ENCODE measurements around the gene UGP2.

Gene UGP2

GRCh38 chr2:63850649-63851048 lies 9.0 kb downstream of the UGP2 start:
- no peaks in the 10 kb centered on the region for H3K9me3 ChIP-seq (ENCODE audit: control insufficient read depth, insufficient read depth, low read depth, low read length)
- TF ChIP-seq KLF9 (tag by site-specific recombination; IDR thresholded peaks at IDR 0.05; ENCODE audit: low read depth): no peak
- no peak for TF ChIP-seq PRDM10 (tag by site-specific recombination; IDR thresholded peaks at IDR 0.05)
- TF ChIP-seq ZSCAN23 (tag by site-specific recombination; IDR thresholded peaks at IDR 0.05): no peak
- no peak for TF ChIP-seq ZNF366 (tag by site-specific recombination; conservative IDR thresholded peaks at IDR 0.05)
- TF ChIP-seq ZNF600 (tag by site-specific recombination; IDR thresholded peaks at IDR 0.05): no peak
- TF ChIP-seq ZNF664 (tag by site-specific recombination; IDR thresholded peaks at IDR 0.05): peak; percentile 56; the same call in 1 of the 2 replicates
- TF ChIP-seq ZNF624 (tag by site-specific recombination; IDR thresholded peaks at IDR 0.05): no peak
- no peak for TF ChIP-seq TCF7L2 (IDR thresholded peaks at IDR 0.05; ENCODE audit: borderline replicate concordance, low read depth, low read length)
- ChIA-PET POLR2A (interaction anchor here (1.2 kb wide), 1 partner anchor 9 kb away, joined by 4 read pairs; the partner anchor contains the start of gene UGP2), CTCF (interaction anchor here (1.6 to 1.9 kb wide), 2 partner anchors 10 kb away, joined by 4 to 13 read pairs; no protein-coding TSS in a partner anchor)
- H3K4me1 ChIP-seq (ENCODE audit: control insufficient read depth, insufficient read depth, low read length): peaks cover 12% of the 10 kb centered on the region
- no peak overlapping the region for H3K27ac ChIP-seq (ENCODE audit: extremely low read depth, low read depth, low read length)
- H3K36me3 ChIP-seq (ENCODE audit: control insufficient read depth in 2 of 2, insufficient read depth in 1 of 2, low read length in 2 of 2): no peaks in the 10 kb centered on the region
- H3K4me3 ChIP-seq (ENCODE audit: low read depth, low read length): no peak overlapping the region

DNA sequence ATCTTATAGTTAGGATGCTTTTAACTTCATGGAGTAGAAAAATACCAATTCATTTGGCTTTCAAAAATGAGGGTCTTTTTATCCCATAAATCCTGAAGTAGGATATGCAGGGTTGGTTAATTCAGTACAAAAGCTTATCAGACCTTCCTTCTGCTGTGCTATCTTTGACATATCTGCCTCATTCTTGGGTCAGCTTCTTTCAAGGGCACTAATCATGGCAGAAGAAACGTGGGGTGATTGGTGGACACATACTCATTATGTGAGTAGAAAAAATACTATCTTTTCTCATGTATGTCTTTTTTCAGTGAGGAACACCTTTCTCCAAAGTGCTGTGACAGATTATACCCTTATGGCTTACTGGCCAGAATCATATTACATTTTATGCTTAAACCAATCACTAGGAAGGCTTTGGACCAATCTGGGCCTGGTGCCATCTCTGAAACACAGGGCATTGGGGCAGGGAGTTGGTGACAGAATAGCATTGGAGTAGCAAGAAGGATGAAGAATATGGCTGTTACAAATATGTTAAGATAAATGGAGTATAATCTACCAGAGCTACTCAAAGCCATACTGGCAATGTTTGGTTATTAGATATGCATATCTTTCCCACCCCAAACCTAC lies 10.1 kb downstream of the UGP2 start:
- Histone ChIP-seq H3K9me3 (ENCODE audit: control insufficient read depth, insufficient read depth, low read depth, low read length) (no peaks in the 10 kb centered on the region), H3K4me1 (ENCODE audit: control insufficient read depth, insufficient read depth, low read length) (peaks cover 12% of the 10 kb centered on the region), H3K27ac (ENCODE audit: extremely low read depth, low read depth, low read length) (no peak overlapping the region), H3K36me3 (ENCODE audit: control insufficient read depth in 2 of 2, insufficient read depth in 1 of 2, low read length in 2 of 2) (peaks cover 0 to 3% of the 10 kb centered on the region in 2 experiments; a peak in 1 of 3 replicates), H3K4me3 (ENCODE audit: low read depth, low read length) (no peak overlapping the region)
- TF ChIP-seq ZNF175 (tag by site-specific recombination; IDR thresholded peaks at IDR 0.05) (no peak), ZNF391 (tag by site-specific recombination; IDR thresholded peaks at IDR 0.05; ENCODE audit: borderline replicate concordance, low read depth) (no peak), ZNF580 (tag by site-specific recombination; IDR thresholded peaks at IDR 0.05) (no peak), ZFP3 (tag by site-specific recombination; IDR thresholded peaks at IDR 0.05; ENCODE audit: low read depth) (no peak), ZNF223 (tag by site-specific recombination; IDR thresholded peaks at IDR 0.05) (no peak), ZSCAN30 (tag by site-specific recombination; IDR thresholded peaks at IDR 0.05) (no peak), ZNF596 (tag by site-specific recombination; IDR thresholded peaks at IDR 0.05) (no peak), ZNF692 (tag by site-specific recombination; IDR thresholded peaks at IDR 0.05) (no peak)
- TF ChIP-seq, protein P1, sequence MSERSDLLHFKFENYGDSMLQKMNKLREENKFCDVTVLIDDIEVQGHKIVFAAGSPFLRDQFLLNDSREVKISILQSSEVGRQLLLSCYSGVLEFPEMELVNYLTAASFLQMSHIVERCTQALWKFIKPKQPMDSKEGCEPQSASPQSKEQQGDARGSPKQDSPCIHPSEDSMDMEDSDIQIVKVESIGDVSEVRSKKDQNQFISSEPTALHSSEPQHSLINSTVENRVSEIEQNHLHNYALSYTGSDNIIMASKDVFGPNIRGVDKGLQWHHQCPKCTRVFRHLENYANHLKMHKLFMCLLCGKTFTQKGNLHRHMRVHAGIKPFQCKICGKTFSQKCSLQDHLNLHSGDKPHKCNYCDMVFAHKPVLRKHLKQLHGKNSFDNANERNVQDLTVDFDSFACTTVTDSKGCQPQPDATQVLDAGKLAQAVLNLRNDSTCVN (tag by site-specific recombination; optimal IDR thresholded peaks at IDR 0.05): no peak
- ChIA-PET CTCF (no interaction called here), POLR2A (interaction anchor here (1.6 kb wide), 1 partner anchor 11 kb away, joined by 11 read pairs; the partner anchor contains the start of gene UGP2)
